GM19238 (cell line): ENCODE measurements around the gene KMT2B.
"Not testable (repeated sequence)": the region's sequence is repeated elsewhere in the genome, so short reads cannot be mapped to it uniquely, and the experiment has no call there.

Experiments
- DNase-seq: peaks from one replicate; pipeline ENCODE4 v3.0.0; 2011; ENCODE audit warnings: low spot score; ENCODE audit not compliant: insufficient read length

KMT2B gene

DNA sequence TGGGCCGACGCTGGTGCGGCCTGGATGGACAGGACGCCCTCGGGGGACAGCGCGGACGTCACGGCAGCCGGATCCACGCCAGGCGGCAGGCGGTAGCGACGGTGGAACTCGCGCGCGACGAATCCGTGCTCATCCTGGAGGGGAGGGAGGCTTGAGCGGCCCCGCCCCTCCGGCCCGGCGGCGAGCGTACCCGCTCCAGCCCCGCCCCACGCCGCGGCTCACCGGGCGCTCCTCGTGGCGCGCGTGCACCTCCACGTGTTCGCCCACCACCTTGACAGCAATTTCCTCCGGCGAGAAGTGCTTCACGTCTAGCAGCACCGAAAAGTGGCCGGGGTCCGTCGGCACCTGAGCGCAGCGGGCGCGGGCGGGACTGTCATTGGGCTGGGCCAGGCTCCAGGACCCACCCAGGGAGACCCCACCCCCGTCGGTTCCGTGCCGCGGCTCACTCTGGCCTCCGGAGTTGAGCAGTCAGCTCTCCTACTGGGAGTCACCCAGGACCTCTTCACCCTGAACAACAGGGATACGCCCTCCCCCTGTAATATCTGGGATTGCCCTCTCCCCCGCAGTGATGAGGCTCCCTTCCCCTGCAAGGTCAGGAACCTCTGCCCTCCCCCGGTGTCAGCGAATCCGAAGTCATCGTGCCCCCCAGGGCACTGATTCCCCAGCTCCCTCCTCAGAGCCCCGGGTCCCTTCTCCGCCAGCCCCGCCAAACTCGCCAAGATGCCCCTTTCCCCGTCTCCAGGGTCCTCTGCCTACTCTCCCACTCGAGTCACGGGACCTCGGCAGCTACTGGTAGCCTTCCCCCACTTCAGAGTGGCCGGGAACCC lies 38.0 kb downstream of the KMT2B start:
- DNase-seq = no peak

DNA sequence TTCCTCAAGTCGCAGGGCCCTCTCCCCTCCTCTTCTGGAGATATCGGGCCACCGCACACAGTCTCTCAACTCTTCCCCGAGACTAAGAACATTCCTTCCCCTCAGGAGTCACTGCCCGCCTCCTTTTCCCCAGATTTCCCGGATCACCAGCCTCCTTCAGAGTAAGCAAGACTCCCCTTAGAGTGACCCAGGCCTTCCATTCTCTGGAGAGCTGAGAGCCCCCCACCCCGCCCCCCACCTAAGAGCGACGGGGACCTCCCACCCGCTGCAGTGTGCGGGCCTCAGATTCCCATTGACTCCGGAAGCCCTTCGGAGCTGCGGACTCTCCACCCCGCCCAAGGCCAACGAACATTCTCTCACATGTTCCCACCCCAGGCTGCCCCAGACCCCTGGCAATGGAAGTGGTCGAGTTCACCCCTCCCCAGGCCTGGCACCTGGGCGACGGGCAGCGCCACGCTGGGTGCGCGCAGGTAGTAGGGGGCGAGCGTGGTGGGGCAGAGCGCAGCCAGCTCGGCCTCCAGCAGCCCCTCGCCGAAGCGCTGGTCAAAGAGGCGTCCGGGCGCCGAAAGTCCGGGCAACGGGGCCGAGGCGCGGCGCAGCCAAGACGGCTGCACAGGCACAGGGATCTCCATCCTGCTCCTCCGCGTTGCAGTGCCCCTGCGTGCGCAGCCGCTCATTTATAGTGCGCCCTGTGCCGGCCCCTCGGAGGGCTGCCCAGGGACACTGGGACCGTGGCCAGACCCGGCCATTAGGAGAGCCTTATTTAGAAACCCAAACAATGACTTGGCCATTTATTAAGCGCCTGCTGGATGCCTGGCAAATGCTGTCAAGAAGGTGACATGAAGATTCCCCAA lies 38.8 kb downstream of the KMT2B start, which contains the start of gene HSPB6:
HSPB6 (minus strand) TSS at position 653 of the 854 bp plus-strand sequence; CDS start at position 632, 21 bp downstream.
- DNase-seq = no peak

DNA sequence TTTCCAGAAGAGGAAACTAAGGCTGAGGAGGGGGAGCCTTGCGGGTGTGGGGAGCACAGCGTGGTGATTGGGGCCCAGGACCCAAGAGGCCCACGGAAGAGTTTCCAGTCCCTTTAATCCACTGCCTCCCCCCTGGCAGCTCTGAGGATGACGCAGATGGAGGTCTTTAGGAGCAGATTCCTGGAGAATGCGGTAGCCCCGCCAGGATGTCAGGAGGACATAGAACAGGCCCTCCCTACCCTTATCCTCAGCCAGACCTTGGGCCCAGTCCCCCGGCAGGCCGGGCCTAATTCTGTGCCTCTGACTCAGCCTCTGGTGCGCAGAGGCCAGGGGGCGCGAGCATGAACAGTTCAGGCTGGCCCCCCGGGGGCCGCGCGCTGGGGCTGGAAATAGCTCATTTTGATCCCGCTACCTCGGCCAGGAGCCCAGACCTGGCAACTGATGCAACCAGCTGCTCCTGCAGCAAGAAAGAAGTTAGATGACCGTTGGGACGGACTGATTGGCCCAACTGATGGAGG lies 39.5 kb downstream of the KMT2B start:
- DNase-seq = no peak

DNA sequence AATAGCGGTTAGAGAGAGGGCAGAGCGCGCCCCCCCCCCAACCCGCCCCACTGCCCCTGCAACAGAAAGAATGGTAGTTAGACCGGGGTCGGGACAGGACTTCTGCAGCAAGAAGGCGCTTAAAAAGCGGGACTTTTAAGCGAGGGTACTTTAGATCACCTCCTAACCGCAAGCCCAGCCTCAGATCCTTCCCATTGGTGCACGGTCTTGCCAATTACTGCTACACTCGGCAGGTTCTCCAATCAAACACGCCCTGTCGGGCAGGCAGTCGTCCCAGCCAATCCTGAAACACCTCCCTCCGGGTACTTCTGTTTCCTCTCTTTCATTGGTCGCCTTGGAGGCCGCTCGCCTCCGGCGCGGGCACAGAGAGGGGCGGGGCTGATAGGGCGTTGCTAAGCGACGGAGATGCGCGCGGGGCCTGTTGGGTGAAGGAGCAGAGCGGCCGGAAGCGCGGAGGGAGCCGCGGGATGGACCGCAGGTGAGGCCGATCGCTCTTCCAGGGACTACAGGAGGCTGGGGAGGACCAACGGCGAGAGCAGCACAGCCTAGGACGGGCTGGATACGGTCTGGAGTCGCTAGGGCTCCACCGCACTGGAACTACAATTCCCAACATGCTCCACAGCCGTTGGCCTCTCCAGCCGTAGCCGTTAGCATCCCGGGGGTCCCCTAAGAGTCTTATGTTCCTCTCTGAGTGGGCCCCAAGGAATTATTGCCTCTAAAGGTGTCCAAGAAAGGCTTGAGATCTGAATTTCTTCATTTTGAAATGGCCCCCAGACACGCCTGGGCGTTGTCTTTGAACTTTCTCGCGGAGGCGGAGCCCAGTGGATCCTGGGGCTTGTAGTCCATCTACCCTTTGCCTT lies 40.2 kb downstream of the KMT2B start, which contains the start of gene PROSER3:
PROSER3 (plus strand) TSS at position 428 of the 860 bp plus-strand sequence; CDS start at position 468, 40 bp downstream.
- DNase-seq = peak; percentile 99

DNA sequence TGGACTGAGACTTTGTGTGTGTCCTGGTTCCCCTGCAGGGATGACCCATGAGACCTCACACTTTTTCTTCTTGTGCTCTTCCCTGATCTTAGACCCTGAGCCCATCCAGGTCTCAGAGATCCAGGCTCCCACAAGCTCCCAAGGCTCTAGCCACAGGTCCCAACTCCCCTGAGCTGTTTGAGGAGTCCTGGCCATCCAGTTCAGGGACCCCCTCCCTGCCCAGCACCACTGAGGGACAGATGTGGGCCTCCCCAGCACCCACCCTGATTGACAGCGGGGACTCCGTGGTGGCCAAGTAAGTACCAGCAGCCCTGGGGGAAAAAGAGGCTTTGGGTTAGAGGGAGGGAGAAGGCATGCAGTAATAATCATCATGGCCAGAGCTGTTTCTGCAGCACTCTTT lies 41.9 kb downstream of the KMT2B start:
- no peak for DNase-seq

DNA sequence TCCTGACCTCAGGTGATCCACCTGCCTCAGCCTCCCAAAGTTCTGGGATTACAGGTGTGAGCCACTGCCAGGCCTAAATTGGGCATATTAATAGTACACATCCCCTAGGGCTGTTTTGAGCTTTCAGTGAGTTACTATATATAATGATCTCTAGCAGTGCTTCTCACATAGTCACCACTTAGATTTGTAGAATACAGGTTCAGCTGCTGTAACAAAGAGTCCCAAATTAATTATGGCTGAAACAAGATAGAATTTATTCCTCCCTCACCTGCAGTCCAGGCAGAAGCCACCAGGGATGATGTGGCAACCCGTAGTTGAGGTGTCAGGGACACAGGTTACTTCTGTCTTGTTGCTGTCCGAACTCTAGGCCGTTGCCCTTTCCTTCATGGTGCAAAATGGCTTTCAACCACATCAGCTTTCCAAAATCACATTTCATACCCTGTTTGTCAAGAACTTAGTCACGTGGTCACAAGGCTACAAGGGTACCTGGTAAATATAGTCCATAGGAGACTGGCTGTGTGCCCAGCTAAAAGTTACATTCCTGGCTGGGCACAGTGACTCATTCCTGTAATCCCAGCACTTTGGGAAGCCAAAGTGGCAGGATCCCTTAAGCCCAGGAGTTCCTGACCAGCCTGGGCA lies 43.0 kb downstream of the KMT2B start:
- no peak for DNase-seq

DNA sequence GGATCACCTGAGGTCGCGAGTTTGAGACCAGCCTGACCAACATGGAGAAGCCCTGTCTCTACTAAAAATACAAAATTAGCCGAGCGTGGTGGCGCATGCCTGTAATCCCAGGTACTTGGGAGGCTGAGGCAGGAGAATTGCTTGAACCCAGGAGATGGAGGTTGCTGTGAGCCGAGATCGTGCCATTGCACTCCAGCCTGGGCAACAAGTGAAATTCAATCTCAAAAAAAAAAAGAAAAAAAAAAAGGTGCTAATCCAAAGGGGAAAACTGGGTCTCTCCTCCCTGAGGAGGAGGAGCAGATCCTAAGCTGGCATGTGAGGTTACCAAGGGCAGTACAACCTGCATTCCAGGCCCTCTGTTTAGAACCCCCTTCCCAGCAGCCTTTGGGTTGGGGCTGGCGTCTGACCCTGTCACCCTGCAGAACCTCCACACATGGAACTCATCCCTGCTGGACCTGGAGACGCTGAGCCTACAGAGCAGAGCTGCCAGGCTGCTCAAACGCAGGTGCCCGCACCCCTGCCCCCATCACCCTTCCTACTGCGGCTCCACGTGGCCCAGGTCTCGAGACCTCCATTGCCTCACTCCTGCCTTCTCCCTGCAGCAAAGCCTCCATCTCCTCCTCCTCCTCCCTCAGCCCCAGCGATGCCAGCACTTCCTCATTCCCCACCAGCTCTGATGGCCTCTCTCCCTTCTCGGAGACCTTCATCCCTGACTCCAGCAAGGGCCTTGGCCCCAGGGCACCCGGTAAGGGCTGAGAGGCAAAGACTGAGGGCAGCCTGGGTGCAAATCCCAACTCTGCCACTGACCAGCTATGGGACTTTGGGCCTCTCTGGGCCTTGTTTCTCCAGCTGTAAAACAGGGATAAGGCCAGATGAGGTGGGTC lies 46.9 kb downstream of the KMT2B start:
- no peak for DNase-seq

DNA sequence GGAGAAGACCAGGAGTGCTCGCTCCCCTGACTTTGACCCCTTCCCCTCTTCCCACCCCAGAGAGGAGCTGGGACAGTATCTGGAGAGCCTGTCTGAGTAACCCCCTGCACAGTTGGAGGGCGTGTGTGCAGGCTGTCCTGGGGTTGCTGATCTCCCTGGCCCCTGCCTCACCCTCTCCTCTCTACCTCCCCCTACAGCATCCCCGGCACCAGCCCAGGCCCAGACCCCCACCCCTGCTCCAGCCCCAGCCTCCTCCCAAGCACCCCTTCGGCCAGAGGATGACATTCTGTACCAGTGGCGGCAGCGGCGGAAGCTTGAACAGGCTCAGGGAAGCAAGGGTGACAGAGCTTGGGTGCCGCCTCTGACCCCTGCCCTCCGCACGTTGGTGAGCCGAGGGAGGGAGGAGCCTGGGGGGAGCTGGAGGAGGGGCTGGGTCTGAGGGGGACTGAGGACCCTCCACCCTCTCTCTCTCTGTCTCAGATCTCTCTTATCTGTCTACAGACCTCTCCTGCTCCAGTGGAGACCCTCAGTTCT lies 48.8 kb downstream of the KMT2B start:
- no peak for DNase-seq

DNA sequence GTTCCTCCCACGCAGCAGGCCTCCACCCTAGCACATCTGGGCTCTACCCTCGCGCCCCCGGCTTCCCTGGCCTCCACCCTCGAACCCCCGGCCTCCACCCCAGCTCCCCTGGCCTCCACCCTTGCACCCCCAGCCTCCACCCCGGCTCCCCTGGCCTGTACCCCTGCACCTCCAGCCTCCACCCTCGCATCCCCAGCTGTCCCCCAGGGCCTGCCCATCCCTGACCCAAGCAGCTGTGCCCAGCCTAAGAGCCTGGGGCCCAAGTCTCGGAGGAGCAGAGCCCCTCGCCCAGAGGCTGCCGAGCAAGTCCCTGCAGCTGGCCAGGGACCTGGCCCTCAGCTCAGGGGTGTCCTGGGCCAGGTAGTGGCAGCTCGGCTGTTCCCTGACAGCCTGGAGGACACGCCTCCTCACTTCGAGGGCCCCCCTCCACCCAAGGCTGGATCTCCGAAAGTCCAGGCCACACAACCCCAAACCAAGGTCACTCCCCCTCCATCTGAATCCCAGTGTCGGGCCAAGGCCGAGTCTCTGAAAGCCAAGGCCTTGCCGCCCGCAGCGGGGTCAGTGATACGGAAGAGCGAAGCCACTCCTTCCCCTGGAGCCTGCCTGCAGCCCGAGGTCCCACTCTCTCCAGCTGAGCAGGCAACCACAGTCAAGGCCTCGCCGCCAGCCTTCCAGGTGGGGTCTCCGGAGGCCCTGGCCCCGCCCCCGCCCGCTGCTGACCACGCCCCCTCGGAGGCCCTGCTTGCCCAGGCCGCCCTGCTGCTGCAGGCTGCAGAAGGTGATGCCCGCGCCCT lies 49.7 kb downstream of the KMT2B start:
- DNase-seq = no peak

DNA sequence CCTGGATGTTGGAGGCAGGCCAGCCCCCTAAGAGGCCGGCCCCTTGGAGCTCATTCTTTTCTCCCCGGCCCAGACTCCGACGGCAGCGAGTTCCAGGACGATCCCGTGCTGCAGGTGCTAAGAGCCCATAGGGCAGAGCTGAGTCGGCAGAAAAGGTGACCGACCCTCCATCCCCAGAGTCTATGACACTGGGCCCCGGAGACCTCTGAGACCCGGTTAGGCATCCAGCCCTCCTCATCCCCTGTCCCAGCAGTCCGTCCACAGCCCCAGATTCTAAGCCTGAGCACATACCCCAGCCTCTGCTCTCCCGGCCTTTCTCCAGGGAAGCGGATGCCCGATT lies 50.2 kb downstream of the KMT2B start:
- DNase-seq = no peak

DNA sequence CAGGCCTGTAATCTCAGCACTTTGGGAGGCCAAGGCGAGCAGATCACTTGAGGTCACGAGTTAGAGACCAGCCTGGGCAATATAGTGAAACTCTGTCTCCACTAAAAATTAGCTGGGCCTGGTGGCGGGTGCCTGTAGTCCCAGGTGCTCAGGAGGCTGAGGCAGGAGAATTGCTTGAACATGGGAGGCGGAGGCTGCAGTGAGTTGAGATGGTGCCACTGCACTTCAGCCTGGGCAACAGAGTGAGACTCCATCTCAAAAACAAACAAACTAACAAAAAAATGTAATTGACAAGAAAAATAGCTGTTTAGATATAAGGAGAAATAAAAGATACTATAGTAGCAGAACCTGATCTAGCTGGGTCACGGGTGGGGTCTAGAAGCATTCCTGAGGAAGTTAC lies 54.6 kb downstream of the KMT2B start:
- not testable (repeated sequence) for DNase-seq

DNA sequence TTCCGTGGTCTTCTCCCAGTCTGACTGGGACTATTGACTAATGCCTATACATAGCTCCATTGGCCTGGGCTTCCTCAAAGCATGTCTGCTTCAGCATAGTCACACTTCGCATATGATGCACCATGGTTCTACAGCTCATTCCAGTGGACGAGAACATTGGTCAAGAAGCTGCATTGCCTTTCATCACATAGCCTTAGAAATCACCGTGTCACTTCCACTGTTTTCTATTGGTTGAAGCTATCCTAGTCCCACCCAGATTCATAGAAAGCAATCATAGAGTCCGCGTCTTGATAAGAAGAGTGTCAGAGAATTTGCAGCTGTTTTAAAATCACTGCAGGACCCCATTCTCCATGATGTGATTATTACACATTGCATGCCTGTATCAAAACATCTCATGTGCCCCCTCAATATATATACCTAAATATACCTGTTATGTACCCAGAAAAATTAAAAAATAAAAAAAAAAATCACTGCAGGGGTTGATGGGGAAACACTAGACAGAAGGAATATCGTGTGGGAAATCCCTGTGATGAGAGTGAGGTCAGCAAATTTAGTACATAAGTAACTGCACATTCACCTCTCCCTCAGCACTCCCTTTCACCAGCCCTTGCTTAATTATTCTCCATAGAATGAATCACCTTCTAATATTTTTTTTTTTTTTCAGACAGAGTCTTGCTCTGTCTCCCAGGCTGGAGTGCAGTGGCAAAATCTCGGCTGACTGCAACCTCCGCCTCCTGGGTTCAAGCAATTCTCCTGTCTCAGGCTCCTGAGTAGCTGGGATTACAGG lies 55.4 kb downstream of the KMT2B start:
- DNase-seq = no peak

DNA sequence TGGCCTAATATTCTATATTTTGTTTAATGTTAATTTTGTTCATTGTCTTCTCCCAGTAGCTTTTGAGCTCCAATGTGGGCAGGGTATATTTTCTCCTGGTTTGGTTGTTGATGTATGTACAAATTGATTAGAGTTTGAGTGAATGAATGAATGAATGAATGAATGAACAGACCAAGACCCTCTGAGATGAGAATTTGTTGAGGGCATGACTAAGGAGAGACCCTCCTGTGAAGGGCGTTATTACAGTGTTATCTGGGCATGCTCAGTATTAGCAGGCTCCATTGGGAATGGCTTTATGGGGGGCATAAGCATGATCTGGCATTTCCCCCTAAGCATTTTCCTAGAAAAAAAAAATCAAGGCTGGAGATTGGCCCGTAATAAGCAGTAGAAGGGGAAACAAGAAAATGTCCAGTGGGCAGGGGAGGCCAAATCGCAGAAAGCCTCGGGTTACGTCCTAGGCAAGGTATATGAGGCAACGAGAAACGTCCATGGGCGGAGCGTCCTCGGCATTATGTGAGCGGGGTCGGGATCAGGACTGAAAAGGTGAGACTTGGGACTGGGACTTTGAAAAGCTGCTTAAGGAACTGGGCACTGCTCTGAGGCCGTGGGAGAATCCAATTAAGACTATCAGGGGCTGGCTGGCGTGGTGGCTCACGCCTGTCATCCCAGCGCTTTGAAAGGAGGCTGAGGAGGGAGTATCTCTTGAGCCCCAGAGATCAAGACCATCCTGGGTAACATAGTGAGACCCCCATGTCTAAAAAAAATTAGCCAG lies 56.7 kb downstream of the KMT2B start:
- DNase-seq = no peak

DNA sequence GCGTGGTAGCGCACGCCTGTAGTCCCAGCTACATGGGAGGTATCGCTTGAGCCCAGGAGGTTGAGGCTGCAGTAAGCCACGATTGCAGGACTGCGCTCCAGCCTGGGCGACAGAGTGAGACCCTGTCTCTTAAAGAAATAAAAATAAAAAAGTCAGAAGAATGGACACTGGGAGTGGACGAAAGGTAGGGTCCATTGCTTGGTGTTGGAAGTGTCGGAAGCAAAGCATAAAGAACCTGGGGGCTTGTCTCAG lies 57.2 kb downstream of the KMT2B start:
- no peak for DNase-seq

DNA sequence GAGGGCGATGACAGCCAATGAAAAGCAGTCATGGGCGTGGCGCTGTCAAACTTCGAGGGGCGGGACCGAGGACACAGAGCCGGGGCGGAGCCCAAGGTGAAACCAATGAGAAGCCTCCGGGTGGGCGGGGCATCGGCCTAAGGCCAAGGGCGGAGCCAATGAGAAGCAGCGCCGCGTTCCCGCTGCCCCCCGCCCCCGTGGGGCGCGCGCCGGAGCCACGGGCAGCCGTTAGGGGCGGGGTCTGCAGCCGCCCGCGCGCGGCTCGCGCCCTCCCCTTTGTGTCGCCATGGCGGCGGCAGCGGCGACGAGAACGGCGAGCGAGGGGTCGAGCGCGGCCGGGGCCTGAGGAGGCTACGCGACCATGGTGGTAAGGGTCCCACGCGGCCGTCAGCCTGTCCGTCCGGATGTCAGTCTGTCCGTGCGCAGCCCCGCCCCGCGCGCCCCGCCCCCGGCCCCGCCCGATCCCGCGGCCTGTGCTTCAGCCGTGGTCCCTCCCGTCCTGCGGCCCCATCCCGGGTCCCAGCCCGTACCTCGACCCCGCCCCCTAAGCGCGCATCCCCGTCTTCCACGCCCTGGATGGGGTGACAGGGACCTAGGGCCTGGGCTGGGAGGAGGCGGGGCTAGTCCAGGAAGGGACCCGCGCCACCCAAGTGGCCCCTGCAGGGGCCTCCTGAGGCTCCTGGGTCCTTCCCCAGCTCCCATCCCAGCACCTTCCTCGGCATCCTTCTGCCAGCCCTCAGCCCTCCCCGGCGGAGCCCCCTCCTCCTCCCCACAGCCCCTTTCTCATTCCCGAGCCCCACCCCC lies 57.7 kb downstream of the KMT2B start, which contains the start of gene ARHGAP33:
ARHGAP33 (plus strand) TSS at position 267 of the 804 bp plus-strand sequence; CDS start at position 362, 95 bp downstream.
- peak; percentile 98 for DNase-seq

DNA sequence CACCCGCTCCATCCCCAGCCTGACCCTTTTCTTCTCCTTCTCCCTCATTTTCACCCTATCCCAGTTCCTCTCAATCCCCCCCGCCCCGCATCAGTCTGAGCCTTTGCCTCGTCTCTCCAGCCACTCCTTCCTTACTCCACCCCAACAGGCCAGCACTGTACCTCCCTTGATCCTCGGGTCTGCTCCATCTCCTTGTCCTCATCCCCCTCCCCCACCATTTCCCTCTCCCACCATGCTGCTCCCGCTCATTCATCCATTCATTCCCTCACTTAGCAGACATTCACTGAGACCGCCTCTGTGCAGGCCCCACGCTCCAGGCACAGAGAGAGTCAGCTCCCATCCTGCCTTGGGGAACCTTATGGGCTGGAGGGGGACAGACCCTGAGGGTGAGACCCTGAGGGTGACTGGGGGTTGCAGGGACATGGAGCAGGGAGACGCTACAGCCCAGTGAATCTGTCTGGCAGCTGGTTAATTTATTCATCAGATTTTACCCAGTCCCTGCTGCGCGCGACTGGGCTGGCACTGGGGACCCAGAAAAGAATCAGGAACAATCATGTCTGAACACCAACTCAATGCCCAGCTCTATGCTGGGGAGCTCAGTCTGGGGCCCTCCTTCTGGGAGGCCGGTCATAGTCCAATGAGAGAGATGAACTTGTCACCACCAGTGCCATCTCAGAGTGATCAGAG lies 58.4 kb downstream of the KMT2B start:
- no peak for DNase-seq
